OCI-LY3 (cell line): ENCODE measurements around the gene CBFA2T2.

Experiments used
- H2AFZ ChIP-seq: fragments of 200-600, 300-600 bp; shearing (Covaris generic); 2 replicates; pipeline ENCODE4 v1.6.0; 2014; ENCODE audit warnings: antibody characterized with exemption, low read depth, low read length
- H3K27ac ChIP-seq: fragments of 200-600, 300-600 bp; sonication (generic); 2 replicates; pipeline ENCODE4 v1.5.1; 2014; ENCODE audit warnings: mild to moderate bottlenecking, low read length, moderate library complexity, mixed read lengths
- H3K27me3 ChIP-seq: fragments of 200-600, 300-600 bp; sonication (generic); 2 replicates; pipeline ENCODE4 v1.6.1; 2014; ENCODE audit warnings: low read depth, low read length, mixed read lengths
- H3K36me3 ChIP-seq: fragments of 200-600, 300-600 bp; sonication (generic); replicated peaks from 2 replicates; pipeline ENCODE3; 2014; ENCODE audit warnings: low read depth, low read length, mixed read lengths
- H3K4me1 ChIP-seq: fragments of 300-600, 200-600 bp; sonication (generic); 2 replicates; pipeline ENCODE4 v1.6.1; 2014; ENCODE audit warnings: low read length, mixed read lengths
- H3K4me2 ChIP-seq: fragments of 200-600, 300-600 bp; sonication (generic); 2 replicates; pipeline ENCODE4 v1.6.1; 2014; ENCODE audit warnings: low read length, mixed read lengths
- H3K4me3 ChIP-seq: fragments of 300-600, 200-600 bp; sonication (generic); 2 replicates; pipeline ENCODE4 v1.5.1; 2014; ENCODE audit warnings: antibody characterized with exemption, mild to moderate bottlenecking, low read length, moderate library complexity
- H3K79me2 ChIP-seq: fragments of 300-600, 200-600 bp; shearing (Covaris generic); 2 replicates; pipeline ENCODE4 v1.6.1; 2014; ENCODE audit warnings: mild to moderate bottlenecking, low read length, mixed read lengths
- H3K9ac ChIP-seq: fragments of 300-600, 200-600 bp; shearing (Covaris generic); 2 replicates; pipeline ENCODE4 v1.6.0; 2014; ENCODE audit warnings: mild to moderate bottlenecking, low read length, moderate library complexity
- H3K9me3 ChIP-seq: fragments of 200-600, 300-600 bp; shearing (Covaris generic); 2 replicates; pipeline ENCODE4 v1.6.1; 2014; ENCODE audit warnings: low read length, mixed read lengths; ENCODE audit not compliant: insufficient read depth
- H4K20me1 ChIP-seq: fragments of 200-600, 300-600 bp; sonication (generic); 2 replicates; pipeline ENCODE4 v1.6.1; 2016; ENCODE audit warnings: low read length, mixed read lengths; ENCODE audit not compliant: insufficient read depth
- EZH2phosphoT487 ChIP-seq: fragments of 200-600 bp; shearing (Covaris generic); IDR thresholded peaks from 2 replicates; pipeline ENCODE4 v1.6.1; 2018; ENCODE audit warnings: antibody characterized with exemption, mixed run types, low read depth
- TF ChIP-seq, protein P1 (sequence below): fragments of 200-600, 300-600 bp; sonication (generic); IDR thresholded peaks from 2 replicates; pipeline ENCODE4 v1.5.1; 2014; ENCODE audit warnings: antibody characterized with exemption, low read length, low read depth

Gene CBFA2T2

DNA sequence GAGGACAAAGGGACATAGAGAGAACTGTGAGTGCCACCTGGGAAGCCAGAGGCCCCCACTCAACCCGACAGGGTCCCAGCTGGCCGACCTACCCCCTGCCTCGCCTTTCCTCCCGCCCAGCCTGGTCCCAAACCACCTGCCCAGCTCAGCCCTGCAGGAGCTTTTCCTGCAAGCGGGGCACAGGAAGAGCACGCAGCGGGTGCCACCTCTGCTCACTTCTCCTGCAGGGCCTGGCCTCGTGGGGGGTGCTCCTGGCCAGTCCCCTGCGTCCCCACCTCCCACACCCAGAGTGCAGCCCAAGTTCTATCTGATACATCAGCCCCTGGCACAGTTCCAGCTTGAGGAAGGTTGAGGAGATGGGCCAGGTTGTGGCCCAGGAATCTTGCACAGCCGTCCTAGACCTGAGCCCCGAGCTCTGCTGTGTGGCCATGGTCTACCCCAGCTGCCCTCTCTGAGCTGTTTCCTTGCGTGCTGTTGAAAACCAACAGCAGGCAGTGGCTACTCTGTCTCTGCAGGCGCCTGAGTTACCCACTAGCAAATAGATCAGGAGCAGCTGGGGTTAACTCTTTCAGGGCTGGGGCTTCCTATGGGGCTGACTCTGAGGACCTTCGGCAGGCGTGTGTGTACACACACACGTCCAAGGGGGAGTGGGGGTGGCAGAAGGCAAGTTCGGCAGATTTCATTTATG, 182.7 kb downstream of the CBFA2T2 start:
- peaks cover 25% of the 10 kb centered on the region for H4K20me1 ChIP-seq
- no peak overlapping the region for H3K27ac ChIP-seq
- no peak overlapping the region for H3K4me2 ChIP-seq
- no peak overlapping the region for H3K4me3 ChIP-seq
- no peak overlapping the region for H2AFZ ChIP-seq
- no peak for TF ChIP-seq EZH2phosphoT487
- TF ChIP-seq, protein P1, sequence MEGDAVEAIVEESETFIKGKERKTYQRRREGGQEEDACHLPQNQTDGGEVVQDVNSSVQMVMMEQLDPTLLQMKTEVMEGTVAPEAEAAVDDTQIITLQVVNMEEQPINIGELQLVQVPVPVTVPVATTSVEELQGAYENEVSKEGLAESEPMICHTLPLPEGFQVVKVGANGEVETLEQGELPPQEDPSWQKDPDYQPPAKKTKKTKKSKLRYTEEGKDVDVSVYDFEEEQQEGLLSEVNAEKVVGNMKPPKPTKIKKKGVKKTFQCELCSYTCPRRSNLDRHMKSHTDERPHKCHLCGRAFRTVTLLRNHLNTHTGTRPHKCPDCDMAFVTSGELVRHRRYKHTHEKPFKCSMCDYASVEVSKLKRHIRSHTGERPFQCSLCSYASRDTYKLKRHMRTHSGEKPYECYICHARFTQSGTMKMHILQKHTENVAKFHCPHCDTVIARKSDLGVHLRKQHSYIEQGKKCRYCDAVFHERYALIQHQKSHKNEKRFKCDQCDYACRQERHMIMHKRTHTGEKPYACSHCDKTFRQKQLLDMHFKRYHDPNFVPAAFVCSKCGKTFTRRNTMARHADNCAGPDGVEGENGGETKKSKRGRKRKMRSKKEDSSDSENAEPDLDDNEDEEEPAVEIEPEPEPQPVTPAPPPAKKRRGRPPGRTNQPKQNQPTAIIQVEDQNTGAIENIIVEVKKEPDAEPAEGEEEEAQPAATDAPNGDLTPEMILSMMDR: no peak
- H3K27me3 ChIP-seq: no peaks in the 10 kb centered on the region
- no peak overlapping the region for H3K9ac ChIP-seq
- peaks cover 23% of the 10 kb centered on the region for H3K36me3 ChIP-seq
- H3K79me2 ChIP-seq: no peaks in the 10 kb centered on the region
- H3K9me3 ChIP-seq: no peaks in the 10 kb centered on the region
- peaks cover 22% of the 10 kb centered on the region for H3K4me1 ChIP-seq

DNA sequence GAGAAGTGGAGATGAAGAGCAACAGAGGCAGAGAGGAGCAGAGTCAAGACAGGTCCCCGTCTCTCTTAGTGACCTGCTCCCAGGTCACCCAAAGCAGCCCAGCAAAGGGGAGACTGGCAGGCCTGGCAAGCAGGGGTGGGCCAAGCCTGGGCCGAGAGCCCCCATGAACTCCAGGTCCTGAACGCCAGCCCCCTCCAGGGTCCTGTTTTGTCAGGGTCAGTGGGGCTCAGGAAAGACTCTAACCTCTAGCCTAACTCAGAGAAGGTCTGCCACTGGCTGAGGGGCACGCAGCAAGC, 183.2 kb downstream of the CBFA2T2 start:
- Histone ChIP-seq H2AFZ (no peak overlapping the region), H3K9me3 (no peaks in the 10 kb centered on the region), H3K4me3 (peak overlapping the region; percentile 77; the same call in 1 of the 2 replicates), H3K27ac (no peak overlapping the region), H3K36me3 (peaks cover 28% of the 10 kb centered on the region), H4K20me1 (peaks cover 30% of the 10 kb centered on the region), H3K27me3 (no peaks in the 10 kb centered on the region), H3K4me1 (peaks cover 19% of the 10 kb centered on the region), H3K9ac (no peak overlapping the region), H3K4me2 (peak overlapping the region; percentile 83), H3K79me2 (no peaks in the 10 kb centered on the region)
- TF ChIP-seq EZH2phosphoT487: no peak
- TF ChIP-seq, protein P1: no peak

DNA sequence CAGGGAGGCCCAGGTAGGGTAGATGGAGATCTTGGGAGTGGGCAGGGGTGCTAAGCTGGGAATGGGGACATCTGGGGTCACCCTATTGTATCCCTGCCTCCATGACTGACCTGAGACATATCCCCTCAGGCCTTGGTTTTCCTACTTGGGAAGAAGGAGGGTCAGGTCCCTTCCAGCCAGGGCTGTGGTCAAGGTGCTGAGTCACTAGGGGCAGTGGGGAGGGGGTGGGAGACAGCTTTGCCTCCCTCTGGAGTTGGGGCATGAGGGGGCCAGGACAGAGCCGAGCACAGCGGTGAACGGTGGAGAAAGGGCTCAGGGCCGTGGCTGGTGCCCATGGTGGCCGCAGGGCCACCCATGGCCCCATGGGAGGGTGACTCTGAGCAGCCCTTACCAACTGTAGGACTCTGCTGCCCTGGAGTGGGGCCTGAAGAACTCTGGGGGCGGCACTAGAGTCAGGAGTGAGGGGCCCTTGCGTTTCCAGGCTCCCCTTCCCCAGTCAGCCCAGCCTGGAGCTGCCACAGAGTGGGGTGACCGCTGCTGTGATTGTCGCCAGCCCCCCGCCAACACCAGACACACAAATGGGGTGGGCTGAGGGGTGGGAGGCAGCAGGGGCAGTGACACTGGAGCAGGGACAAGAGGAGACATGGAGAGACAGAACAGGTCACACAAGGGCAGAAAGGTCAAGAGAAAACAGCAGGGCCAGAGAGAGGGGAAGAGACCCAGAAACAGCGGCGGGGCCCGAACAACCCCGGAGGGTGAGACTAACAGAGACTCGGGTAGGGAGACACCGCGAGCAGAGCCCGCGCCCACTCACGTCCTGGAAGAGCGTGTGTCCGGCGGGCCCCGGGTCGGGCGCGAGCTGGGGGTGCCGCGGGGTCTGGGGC, 183.8 kb downstream of the CBFA2T2 start:
- no peaks in the 10 kb centered on the region for H3K79me2 ChIP-seq
- H3K4me2 ChIP-seq: peak overlapping the region; percentile 83
- peaks cover 35% of the 10 kb centered on the region for H4K20me1 ChIP-seq
- no peaks in the 10 kb centered on the region for H3K27me3 ChIP-seq
- peak overlapping the region; percentile 77 for H3K4me3 ChIP-seq
- peaks cover 16% of the 10 kb centered on the region for H3K4me1 ChIP-seq
- no peak overlapping the region for H2AFZ ChIP-seq
- TF ChIP-seq EZH2phosphoT487: no peak
- TF ChIP-seq, protein P1: no peak
- no peak overlapping the region for H3K27ac ChIP-seq
- no peaks in the 10 kb centered on the region for H3K9me3 ChIP-seq
- peaks cover 32% of the 10 kb centered on the region for H3K36me3 ChIP-seq
- H3K9ac ChIP-seq: peak overlapping the region; percentile 69
